Hepatocyte (in vitro differentiated cells): ENCODE data around the gene P3H3.

Experiments
- EZH2 ChIP-seq: fragments of 200-600 bp; sonication (generic); IDR thresholded peaks from 2 replicates; pipeline ENCODE4 v1.6.1; 2016; ENCODE audit warnings: antibody characterized with exemption, mild to moderate bottlenecking, borderline replicate concordance
- EZH2phosphoT487 ChIP-seq: fragments of 200-600 bp; sonication (generic); IDR thresholded peaks from one replicate; pipeline ENCODE4 v1.6.1; 2018; ENCODE audit warnings: antibody characterized with exemption, mild to moderate bottlenecking, low read depth, moderate library complexity; ENCODE audit not compliant: unreplicated experiment, severe bottlenecking
- TF ChIP-seq, protein P1 (sequence below): fragments of 200-600 bp; sonication (generic); IDR thresholded peaks from 2 replicates; pipeline ENCODE4 v1.5.1; 2016; ENCODE audit warnings: antibody characterized with exemption, mild to moderate bottlenecking; ENCODE audit not compliant: poor library complexity

- TF ChIP-seq, protein P1, sequence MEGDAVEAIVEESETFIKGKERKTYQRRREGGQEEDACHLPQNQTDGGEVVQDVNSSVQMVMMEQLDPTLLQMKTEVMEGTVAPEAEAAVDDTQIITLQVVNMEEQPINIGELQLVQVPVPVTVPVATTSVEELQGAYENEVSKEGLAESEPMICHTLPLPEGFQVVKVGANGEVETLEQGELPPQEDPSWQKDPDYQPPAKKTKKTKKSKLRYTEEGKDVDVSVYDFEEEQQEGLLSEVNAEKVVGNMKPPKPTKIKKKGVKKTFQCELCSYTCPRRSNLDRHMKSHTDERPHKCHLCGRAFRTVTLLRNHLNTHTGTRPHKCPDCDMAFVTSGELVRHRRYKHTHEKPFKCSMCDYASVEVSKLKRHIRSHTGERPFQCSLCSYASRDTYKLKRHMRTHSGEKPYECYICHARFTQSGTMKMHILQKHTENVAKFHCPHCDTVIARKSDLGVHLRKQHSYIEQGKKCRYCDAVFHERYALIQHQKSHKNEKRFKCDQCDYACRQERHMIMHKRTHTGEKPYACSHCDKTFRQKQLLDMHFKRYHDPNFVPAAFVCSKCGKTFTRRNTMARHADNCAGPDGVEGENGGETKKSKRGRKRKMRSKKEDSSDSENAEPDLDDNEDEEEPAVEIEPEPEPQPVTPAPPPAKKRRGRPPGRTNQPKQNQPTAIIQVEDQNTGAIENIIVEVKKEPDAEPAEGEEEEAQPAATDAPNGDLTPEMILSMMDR = no peak
- TF ChIP-seq EZH2phosphoT487 (no peak), EZH2 (no peak)
These were observed 39.0 kb upstream of the P3H3 start, which contains the start of gene CD4 for GRCh38 chr12:6788972-6789924.
